AG10803 (cell line): Measurements from ENCODE around the gene ZCCHC2.

ENCODE experiments used
- DNase-seq: peaks from one replicate; pipeline ENCODE4 v3.0.0; 2010; ENCODE audit warnings: low read depth
- H3K4me3 ChIP-seq: 2 replicates; pipeline ENCODE4 v1.5.1; 2011; ENCODE audit warnings: mild to moderate bottlenecking, low read length, control low read depth
- CTCF ChIP-seq: conservative IDR thresholded peaks from 2 replicates; pipeline ENCODE4 v1.5.1; 2011; ENCODE audit warnings: mild to moderate bottlenecking, low read length, control low read depth, inconsistent platforms

Gene ZCCHC2

GRCh38 chr18:62586151-62586774 is 63.4 kb downstream of the ZCCHC2 start:
- peak overlapping the region; percentile 29 for H3K4me3 ChIP-seq
- peak; percentile 65 for DNase-seq
- TF ChIP-seq CTCF = peak; percentile 90

- H3K4me3 ChIP-seq = no peak overlapping the region
- no peak for TF ChIP-seq CTCF
- no peak for DNase-seq
Measured at GRCh38 chr18:62586781-62587487, 64.1 kb downstream of the ZCCHC2 start.

GRCh38 chr18:62587689-62588088 is 64.9 kb downstream of the ZCCHC2 start:
- DNase-seq = no peak
- no peak for TF ChIP-seq CTCF
- no peak overlapping the region for H3K4me3 ChIP-seq

GRCh38 chr18:62588217-62588616 is 65.4 kb downstream of the ZCCHC2 start:
- no peak overlapping the region for H3K4me3 ChIP-seq
- TF ChIP-seq CTCF = no peak
- no peak for DNase-seq

- no peak for TF ChIP-seq CTCF
- DNase-seq = no peak
- H3K4me3 ChIP-seq = no peak overlapping the region
Measured at GRCh38 chr18:62590799-62591590, 68.2 kb downstream of the ZCCHC2 start.

- peak overlapping the region; percentile 7; the same call in 1 of the 2 replicates for H3K4me3 ChIP-seq
- TF ChIP-seq CTCF = no peak
- peak; percentile 12 for DNase-seq
Measured at GRCh38 chr18:62596145-62597005, 73.5 kb downstream of the ZCCHC2 start.
